MM.1S (cell line): Measurements from ENCODE around the gene PAQR5.

ENCODE experiments used
- CTCF ChIP-seq: fragments of 300-600 bp; sonication (generic); IDR thresholded peaks from 2 replicates; pipeline ENCODE4 v1.5.1; 2016; ENCODE audit warnings: antibody characterized with exemption, low read length, mixed read lengths
- EZH2phosphoT487 ChIP-seq: fragments of 300-600 bp; sonication (generic); IDR thresholded peaks from 2 replicates; pipeline ENCODE4 v1.6.1; 2018; ENCODE audit warnings: antibody characterized with exemption, low read length

GRCh38 chr15:69452692-69453521 lies 154.2 kb downstream of the PAQR5 start, which contains the start of gene RPLP1:
- no peak for TF ChIP-seq CTCF
- no peak for TF ChIP-seq EZH2phosphoT487
